22Rv1 (cell line): ENCODE data around the gene HDGF.

ENCODE experiments used
- H3K27ac ChIP-seq: fragments of 450-650 bp; 2 replicates; pipeline ENCODE4 v1.5.1; 2017
- ZFX ChIP-seq: fragments of 450-650 bp; IDR thresholded peaks from 2 replicates; pipeline ENCODE4 v1.6.1; 2017; ENCODE audit warnings: antibody characterized with exemption, borderline replicate concordance
- TF ChIP-seq, protein P1 (sequence below): fragments of 450-650 bp; IDR thresholded peaks from 2 replicates; pipeline ENCODE4 v1.5.1; 2017; ENCODE audit warnings: mild to moderate bottlenecking

HDGF gene

DNA sequence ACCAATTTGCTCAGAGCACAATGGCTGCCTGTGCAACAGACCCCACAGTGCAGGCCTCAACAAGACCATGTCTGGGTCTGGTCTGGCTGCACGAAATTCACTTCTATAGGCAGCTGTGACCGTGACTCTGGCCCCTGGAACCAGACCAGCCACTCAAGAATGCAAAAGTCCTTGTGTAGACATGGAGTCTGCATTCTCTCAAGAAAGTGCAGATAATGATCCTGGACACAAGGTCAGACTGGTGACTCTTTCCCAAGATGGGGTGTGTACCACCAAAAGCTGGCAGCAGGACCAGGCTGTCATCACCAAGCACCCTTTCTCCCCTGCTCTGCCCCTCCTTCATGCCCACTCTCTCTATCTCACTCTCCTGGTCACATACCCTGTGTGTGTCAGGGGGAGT is 30.3 kb downstream of the HDGF start:
- H3K27ac ChIP-seq: no peak overlapping the region
- TF ChIP-seq, protein P1, sequence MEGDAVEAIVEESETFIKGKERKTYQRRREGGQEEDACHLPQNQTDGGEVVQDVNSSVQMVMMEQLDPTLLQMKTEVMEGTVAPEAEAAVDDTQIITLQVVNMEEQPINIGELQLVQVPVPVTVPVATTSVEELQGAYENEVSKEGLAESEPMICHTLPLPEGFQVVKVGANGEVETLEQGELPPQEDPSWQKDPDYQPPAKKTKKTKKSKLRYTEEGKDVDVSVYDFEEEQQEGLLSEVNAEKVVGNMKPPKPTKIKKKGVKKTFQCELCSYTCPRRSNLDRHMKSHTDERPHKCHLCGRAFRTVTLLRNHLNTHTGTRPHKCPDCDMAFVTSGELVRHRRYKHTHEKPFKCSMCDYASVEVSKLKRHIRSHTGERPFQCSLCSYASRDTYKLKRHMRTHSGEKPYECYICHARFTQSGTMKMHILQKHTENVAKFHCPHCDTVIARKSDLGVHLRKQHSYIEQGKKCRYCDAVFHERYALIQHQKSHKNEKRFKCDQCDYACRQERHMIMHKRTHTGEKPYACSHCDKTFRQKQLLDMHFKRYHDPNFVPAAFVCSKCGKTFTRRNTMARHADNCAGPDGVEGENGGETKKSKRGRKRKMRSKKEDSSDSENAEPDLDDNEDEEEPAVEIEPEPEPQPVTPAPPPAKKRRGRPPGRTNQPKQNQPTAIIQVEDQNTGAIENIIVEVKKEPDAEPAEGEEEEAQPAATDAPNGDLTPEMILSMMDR: no peak
- no peak for TF ChIP-seq ZFX

DNA sequence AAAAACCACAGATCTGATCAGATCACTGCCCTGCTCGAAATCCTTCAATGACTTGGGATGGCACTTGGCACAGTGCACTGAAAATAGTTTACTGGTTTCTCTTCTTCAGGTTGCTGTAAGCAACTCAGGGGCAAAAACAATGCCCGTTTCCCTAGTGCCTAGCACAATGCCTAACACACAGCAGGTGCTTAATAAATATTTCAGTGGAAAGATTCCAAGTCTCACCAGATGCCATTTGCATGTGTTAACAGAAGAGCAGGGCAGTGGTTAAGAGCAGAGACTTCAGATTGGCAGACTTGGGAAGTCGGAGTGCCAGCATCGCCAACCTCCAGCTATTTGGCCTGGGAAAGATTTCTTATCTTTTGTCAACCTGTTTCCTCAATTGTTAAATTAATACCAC is 34.1 kb downstream of the HDGF start:
- peak overlapping the region; percentile 31 for H3K27ac ChIP-seq
- TF ChIP-seq ZFX: no peak
- TF ChIP-seq, protein P1: no peak

DNA sequence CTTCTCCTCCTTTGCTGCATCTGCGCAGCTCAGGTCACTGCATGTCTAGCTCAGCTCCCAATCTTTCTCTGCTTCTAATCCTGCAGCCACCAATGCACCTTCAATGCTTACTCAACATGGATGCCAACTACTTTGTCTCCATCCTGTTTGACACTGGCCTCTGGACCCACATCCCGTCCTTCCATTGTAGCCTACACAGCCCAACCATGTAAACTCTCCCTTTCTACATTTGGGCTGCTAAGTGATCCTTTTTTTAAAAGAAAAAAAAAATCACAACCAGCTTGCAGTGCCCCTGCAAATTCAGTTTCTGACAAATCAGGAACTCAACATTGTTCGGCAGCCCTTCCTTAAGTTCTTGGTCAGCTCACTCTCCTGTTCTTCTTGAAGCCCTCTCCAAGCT is 36.6 kb downstream of the HDGF start:
- H3K27ac ChIP-seq: no peak overlapping the region
- TF ChIP-seq, protein P1: no peak
- TF ChIP-seq ZFX: no peak

DNA sequence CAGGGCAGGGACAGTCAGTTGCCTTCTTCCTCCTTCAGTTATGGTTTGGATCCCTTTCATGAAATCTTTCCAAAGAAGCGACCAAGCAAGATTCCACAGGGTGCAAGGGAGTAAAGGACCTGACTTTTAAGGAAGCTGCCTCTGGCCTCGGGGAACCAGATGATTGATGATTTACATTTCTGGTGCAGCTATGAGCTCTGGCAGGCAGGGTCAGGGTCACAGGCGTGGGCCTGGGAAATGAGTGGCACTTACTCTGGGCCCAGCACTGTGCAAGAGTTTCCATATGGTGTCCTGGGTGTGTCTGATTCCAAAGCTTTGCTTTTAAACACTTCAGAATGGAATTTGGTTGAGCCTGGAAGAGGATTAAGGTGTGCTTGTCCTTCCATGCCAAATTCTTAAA is 38.8 kb downstream of the HDGF start:
- no peak overlapping the region for H3K27ac ChIP-seq
- TF ChIP-seq, protein P1: no peak
- no peak for TF ChIP-seq ZFX

DNA sequence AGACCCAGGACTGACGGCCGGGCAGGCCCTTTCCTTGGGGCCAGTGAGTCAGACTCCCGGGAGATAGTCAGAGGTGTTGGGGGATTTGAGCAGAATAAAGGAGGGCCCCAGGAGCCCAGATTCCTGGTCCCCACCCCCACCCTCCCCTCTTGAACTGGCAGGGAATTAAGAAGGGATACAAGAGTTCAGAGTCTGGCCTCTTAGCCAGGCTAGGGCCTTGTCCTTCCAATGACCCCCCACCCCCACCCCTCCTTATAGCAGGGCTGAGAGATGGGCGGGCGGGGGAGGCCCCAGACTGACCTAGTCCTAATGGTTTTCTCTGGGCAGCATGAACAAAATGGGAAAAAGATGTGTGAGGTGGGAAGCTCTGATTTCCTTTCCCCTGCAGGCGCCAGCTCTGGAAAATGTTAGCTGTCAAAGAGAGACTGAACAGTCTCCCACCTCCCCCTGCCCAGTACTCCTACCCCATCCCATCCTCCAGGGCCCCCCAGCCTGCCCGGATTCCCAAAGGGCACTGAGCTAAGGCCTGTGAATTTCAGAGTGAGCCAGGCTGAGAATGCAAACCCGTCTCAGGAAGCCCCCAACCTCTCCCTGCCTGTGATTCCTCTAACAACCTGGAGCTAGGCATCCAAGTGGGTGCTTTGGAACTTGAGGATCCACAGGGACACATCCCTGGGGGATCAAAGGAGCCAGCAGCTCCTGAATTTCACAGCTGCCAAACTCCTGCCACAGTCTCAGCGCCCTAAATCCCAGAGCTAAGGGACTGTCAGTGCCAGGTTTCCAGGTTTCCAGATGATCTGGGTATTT is 40.3 kb downstream of the HDGF start:
- TF ChIP-seq, protein P1: no peak
- TF ChIP-seq ZFX: no peak
- no peak overlapping the region for H3K27ac ChIP-seq

DNA sequence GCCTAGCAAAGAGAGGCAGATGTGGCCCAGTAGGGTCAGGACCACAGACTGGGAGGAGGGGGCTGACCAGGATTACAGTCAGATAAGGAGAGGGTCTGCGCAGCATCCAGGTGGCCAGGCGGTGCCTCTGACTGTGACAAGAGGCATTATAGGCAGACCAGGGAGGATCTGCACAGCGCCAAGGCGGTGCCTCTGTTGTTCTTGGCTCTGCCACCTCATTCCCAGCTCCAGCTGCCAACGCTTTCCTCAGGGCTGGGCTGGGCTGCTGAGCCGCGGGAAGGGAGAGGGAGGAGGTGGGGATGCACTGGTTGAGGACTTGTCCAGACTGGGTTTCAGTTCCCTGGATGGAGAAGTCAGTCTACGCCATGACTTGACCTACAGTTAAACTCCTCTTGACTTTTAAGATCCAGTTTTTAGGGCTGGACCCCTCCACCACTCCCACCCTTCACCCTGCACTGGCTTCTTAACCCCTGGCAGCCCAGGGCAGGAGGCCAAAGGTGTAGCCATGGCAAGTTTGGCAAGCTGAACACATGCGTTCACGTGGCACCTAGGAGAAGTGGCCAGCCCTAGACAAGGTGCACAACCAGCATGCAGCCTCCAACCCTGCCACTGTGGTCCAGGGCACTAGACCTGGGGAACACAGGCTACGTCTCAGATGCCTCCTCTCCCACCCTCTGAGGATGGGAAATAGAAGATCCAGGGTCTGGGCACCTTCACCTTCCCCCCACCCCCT is 41.6 kb downstream of the HDGF start:
- peak overlapping the region; percentile 57 for H3K27ac ChIP-seq
- no peak for TF ChIP-seq ZFX
- TF ChIP-seq, protein P1: no peak

DNA sequence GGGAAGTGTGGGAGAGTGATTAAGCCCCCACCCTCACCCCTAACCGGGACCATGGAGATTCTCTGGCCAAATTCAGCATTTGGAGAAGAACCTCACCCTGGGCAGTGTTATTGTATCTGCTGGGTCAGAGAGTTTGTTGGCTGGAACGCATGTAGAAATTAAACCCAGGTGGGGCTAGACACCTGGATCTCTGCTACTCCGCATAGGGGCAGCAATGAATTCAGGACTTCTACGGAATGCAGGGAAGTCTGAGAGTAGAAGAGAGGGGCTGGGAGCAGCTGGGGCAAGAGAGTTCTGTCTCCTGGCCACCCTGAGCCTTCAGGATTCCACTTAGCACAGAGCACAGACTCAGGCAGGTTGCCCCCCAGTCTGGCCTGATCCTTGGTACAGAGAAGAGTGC is 42.4 kb downstream of the HDGF start:
- H3K27ac ChIP-seq: peak overlapping the region; percentile 57
- TF ChIP-seq ZFX: no peak
- TF ChIP-seq, protein P1: no peak
